Glutamatergic neuron (in vitro differentiated cells): Measurements from ENCODE around the gene UFSP1. TPM values are rescaled to one million over a fixed set of nuclear protein-coding genes. Genes with fewer than 3 reads are reported as not detected.

Source experiments
- DNase-seq: peaks from one replicate; pipeline ENCODE4 v3.0.0; 2022
- H3K27ac Mint-ChIP-seq: one replicate; pipeline ENCODE4 v1.8.0; 2020; ENCODE audit warnings: mild to moderate bottlenecking, mixed read lengths, inconsistent platforms; ENCODE audit not compliant: unreplicated experiment
- H3K27me3 Mint-ChIP-seq: one replicate; pipeline ENCODE4 v1.8.0; 2020; ENCODE audit warnings: mild to moderate bottlenecking, moderate library complexity, mixed read lengths, inconsistent platforms; ENCODE audit not compliant: unreplicated experiment
- H3K36me3 Mint-ChIP-seq: one replicate; pipeline ENCODE4 v1.8.0; 2020; ENCODE audit warnings: mild to moderate bottlenecking, mixed read lengths, inconsistent platforms; ENCODE audit not compliant: unreplicated experiment
- H3K4me1 Mint-ChIP-seq: one replicate; pipeline ENCODE4 v1.8.0; 2020; ENCODE audit warnings: mild to moderate bottlenecking, low read depth, mixed read lengths, inconsistent platforms; ENCODE audit not compliant: unreplicated experiment
- H3K4me3 Mint-ChIP-seq: one replicate; pipeline ENCODE4 v1.8.0; 2020; ENCODE audit warnings: mild to moderate bottlenecking, mixed read lengths, inconsistent platforms; ENCODE audit not compliant: unreplicated experiment
- H3K9me3 Mint-ChIP-seq: one replicate; pipeline ENCODE4 v1.8.0; 2020; ENCODE audit warnings: mild to moderate bottlenecking, moderate library complexity, mixed read lengths, inconsistent platforms; ENCODE audit not compliant: unreplicated experiment
- total RNA-seq: library from RNA; stranded (reverse); fragmentation: NEBNext Ultra II Directional; extraction: Animal tissue kit (Norgen Biotek cat#: 25700); gene quantifications from one replicate; pipeline ENCODE4 v1.2.1, GENCODE V29; 2021; ENCODE audit not compliant: unreplicated experiment
- TF ChIP-seq, protein P1 (sequence below): fragments of 200-600 bp; sonication (generic); IDR thresholded peaks from one replicate; pipeline ENCODE4 v1.5.0; 2021; ENCODE audit not compliant: partially characterized antibody, unreplicated experiment

UFSP1 gene
- total RNA-seq, 1 donor from 2014 or later = 3.2 TPM

DNA sequence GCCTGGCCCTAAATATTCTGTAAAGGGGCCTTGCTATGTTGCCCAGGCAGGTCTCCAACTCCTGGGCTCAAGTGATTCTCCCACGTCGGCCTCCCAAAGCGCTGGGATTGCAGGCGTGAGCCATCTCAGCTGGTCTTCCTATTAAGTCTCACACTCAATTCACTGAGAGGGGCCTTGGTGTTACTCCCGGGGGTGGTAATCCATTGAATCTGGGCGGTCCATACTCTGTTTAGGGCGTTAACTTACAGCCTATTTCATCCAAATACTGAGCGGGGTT lies 15.3 kb downstream of the UFSP1 start:
- H3K4me1 Mint-ChIP-seq = peaks cover 11% of the 10 kb centered on the region
- no peak for DNase-seq
- peak overlapping the region; percentile 98 for H3K27ac Mint-ChIP-seq
- H3K27me3 Mint-ChIP-seq = peaks cover 18% of the 10 kb centered on the region
- no peaks in the 10 kb centered on the region for H3K36me3 Mint-ChIP-seq
- H3K9me3 Mint-ChIP-seq = peaks cover 13% of the 10 kb centered on the region
- TF ChIP-seq, protein P1, sequence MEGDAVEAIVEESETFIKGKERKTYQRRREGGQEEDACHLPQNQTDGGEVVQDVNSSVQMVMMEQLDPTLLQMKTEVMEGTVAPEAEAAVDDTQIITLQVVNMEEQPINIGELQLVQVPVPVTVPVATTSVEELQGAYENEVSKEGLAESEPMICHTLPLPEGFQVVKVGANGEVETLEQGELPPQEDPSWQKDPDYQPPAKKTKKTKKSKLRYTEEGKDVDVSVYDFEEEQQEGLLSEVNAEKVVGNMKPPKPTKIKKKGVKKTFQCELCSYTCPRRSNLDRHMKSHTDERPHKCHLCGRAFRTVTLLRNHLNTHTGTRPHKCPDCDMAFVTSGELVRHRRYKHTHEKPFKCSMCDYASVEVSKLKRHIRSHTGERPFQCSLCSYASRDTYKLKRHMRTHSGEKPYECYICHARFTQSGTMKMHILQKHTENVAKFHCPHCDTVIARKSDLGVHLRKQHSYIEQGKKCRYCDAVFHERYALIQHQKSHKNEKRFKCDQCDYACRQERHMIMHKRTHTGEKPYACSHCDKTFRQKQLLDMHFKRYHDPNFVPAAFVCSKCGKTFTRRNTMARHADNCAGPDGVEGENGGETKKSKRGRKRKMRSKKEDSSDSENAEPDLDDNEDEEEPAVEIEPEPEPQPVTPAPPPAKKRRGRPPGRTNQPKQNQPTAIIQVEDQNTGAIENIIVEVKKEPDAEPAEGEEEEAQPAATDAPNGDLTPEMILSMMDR = no peak
- peak overlapping the region; percentile 99 for H3K4me3 Mint-ChIP-seq

DNA sequence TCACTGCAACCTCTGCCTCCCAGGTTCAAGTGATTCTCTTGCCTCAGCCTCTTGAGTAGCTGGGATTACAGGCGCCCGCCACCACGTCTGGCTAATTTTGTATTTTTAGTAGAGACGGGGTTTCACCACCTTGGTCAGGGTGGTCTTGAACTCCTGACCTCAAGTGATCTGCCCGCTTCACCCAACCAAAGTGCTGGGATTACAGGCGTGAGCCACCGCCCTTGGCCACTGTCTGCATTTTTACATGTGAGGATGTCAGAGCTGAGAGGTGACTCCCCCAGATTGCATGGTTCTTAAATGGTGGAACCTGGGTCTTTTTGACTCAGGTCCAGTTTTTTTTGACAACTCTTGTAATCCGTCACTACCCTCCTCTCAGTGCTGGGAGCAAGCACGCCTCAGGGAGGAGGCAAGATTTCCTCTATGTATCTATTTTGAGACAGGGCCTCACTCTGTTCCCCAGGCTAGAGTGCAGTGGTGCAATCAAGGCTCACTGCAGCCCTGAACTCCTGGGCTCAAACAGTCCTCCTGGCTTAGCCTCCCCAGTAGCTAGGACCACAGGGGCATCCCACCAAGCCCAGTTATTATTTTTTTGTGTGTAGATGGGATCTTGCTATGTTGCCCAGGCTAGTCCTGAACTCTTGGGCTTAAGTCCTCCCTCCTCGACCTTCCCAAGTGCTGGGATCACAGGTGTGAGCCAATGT lies 15.8 kb downstream of the UFSP1 start:
- H3K4me3 Mint-ChIP-seq = peak overlapping the region; percentile 99
- no peak for DNase-seq
- peaks cover 13% of the 10 kb centered on the region for H3K9me3 Mint-ChIP-seq
- no peaks in the 10 kb centered on the region for H3K36me3 Mint-ChIP-seq
- H3K27me3 Mint-ChIP-seq = peaks cover 18% of the 10 kb centered on the region
- H3K4me1 Mint-ChIP-seq = peaks cover 11% of the 10 kb centered on the region
- TF ChIP-seq, protein P1 = no peak
- H3K27ac Mint-ChIP-seq = peak overlapping the region; percentile 98

DNA sequence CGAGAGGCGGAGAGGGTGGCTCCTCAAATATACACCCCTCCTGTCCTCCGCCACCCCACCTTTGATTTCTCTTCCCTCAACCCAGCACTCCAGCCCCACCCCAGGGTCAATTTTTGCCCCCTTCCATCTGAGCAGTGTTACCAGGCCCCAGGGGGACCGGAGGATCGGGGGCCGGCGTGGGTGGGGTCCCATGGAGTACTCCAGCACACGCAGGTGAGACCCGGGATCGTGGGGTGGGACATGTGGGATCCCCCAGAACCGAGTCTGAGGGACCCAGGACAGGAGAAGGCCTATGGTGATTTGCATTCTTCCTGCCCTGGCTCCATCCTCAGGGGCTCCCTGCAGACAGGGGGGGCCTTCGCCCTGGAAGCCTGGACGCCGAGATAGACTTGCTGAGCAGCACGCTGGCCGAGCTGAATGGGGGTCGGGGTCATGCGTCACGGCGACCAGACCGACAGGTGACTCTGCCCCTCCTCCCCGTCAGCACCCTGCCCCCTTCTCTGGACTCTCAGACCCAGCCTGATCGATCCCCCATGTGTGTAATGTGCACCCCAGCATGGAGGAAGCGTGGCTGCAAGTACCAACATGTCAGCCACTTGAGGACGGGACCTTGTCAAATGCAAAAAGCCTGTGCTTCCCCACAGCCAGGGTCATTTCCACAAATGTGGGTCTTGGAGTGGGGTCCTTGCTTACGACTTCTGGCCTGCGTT lies 21.6 kb downstream of the UFSP1 start:
- no peaks in the 10 kb centered on the region for H3K27me3 Mint-ChIP-seq
- TF ChIP-seq, protein P1 = no peak
- no peaks in the 10 kb centered on the region for H3K36me3 Mint-ChIP-seq
- H3K27ac Mint-ChIP-seq = no peak overlapping the region
- H3K4me1 Mint-ChIP-seq = peaks cover 1% of the 10 kb centered on the region
- peak overlapping the region; percentile 71 for H3K4me3 Mint-ChIP-seq
- peaks cover 7% of the 10 kb centered on the region for H3K9me3 Mint-ChIP-seq
- no peak for DNase-seq

DNA sequence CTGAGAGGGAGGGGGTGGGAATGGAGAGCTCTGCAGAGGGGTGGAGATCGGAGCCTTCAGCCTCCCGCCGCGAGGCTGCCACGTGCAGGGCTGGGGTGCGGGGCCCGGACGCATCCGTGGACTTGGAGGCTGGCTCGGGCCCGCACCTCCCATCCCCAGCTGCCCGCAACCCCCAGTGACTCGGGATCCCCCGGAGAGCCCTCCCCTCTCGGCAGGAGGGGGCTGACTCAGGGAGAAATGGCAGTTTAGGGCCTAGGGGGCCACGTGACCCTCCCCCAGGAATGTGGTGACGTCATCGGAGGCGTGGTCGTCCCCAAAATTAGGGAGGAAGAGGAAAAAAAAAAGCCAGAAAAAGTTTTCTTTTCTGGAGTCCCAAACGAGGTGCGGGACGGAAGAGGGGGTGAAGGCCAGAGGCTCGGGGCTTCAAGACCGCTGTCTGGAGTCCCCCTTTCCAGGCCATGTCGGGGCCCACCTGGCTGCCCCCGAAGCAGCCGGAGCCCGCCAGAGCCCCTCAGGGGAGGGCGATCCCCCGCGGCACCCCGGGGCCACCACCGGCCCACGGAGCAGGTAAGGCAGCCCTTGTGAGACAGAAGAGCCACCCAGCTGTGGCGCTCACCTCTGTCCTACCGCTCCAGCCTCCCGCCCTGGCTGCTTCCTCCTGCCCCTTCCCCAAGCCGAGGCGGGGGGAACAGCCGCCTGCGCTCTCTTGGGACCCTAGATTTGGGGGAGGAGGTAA lies 22.3 kb downstream of the UFSP1 start, which contains the start of gene TRIP6:
Gene TRIP6, plus strand, starts transcription at position 348 of the 736 bp plus-strand sequence. Its CDS starts 111 bp downstream, at position 459.
- H3K27me3 Mint-ChIP-seq = peaks cover 3% of the 10 kb centered on the region
- H3K4me3 Mint-ChIP-seq = peak within 1 kb of the TSS; percentile 90
- peaks cover 5% of the 10 kb centered on the region for H3K9me3 Mint-ChIP-seq
- DNase-seq = peak; percentile 54
- peaks cover 1% of the 10 kb centered on the region for H3K4me1 Mint-ChIP-seq
- TF ChIP-seq, protein P1 = no peak
- no peak within 1 kb of the TSS for H3K27ac Mint-ChIP-seq
- H3K36me3 Mint-ChIP-seq = no peaks in the 10 kb centered on the region
